ENCODE results near the gene SORCS1.

DNA sequence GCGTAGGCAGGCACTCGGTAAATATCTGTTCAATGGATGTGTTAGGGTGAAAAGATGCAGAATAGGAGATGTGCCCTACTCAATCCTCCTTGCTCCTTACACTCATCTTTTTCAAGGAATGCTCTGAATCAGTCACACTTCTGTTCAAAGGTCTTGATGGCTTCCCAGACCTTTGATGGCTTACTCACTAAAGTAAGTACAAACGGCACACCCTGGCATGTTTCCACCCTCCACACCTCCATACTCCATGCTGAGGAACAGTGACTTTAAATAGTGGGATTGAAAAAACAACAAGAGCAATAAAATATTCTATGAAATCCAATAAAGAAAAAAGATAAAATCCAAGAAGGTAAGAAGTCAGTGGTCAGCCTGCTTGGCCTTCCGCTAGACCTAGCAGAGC lies 569.2 kb downstream of the SORCS1 start:
- TF ChIP-seq CTCF (IDR thresholded peaks at IDR 0.05; ENCODE audit: insufficient read depth, low read length, poor library complexity, severe bottlenecking) (no peak), EZH2phosphoT487 (conservative IDR thresholded peaks at IDR 0.05; ENCODE audit: low read length) (no peak)
